Lower leg skin (tissue), 4 donors: ENCODE results near the gene SLC37A1. TPM values are rescaled to one million over a fixed set of nuclear protein-coding genes. Genes with fewer than 3 reads are reported as not detected.
A peak's percentile ranks its signal among the peaks of the same experiment; 100 is the strongest.

Experiments
- DNase-seq, 2 donors: peaks; one replicate each; pipeline ENCODE4 v3.0.0-alpha.2; 2019; ENCODE audit warnings: low spot score in 2 of 2
- H3K4me3 ChIP-seq: fragments of 200-600 bp; sonication (generic); 2 replicates; pipeline ENCODE4 v1.5.1; 2017; ENCODE audit warnings: mild to moderate bottlenecking, low read depth; ENCODE audit not compliant: poor library complexity, severe bottlenecking
- CTCF ChIP-seq, 3 donors: fragments of 450-650 bp; IDR thresholded peaks; one replicate each; pipeline ENCODE4 v1.5.1; 2016; ENCODE audit warnings: antibody characterized with exemption in 3 of 3, mild to moderate bottlenecking in 3 of 3, moderate library complexity in 2 of 3
- POLR2A ChIP-seq, 2 donors: fragments of 450-650 bp; IDR thresholded peaks; one replicate each; pipeline ENCODE4 v1.6.1; 2016 to 2017; ENCODE audit warnings: antibody characterized with exemption in 2 of 2, mild to moderate bottlenecking in 1 of 2, moderate library complexity in 1 of 2
- WGBS, 2 donors: methylation state at CpG; one replicate each; pipeline ENCODE4 v1.1.5; 2018; 5-methylcytosine and 5-hydroxymethylcytosine counted together
- intact Hi-C: fragments of 100-400 bp; cut with DNase I; formaldehyde crosslinking; loops from one replicate; pipeline ENCODE4 v1.15.0; 2023; ENCODE audit warnings: low total_unique reads
- total RNA-seq, 4 donors: library from RNA; depleted of rRNA; stranded (reverse); fragments of >200 nt; gene quantifications; one replicate each; pipeline ENCODE4 v1.1.0, GENCODE V29; 2016

The SLC37A1 gene
- total RNA-seq, 4 donors from 2014 or later, result 7.4 to 19.2 (median 16.9) TPM

- DNase-seq, result peak in 1 of 2 donors; percentile 46
Observed at GRCh38 chr21:42599486-42599885, 85.8 kb downstream of the SLC37A1 start.

GRCh38 chr21:42599962-42600361 is 86.3 kb downstream of the SLC37A1 start:
- TF ChIP-seq CTCF (IDR thresholded peaks at IDR 0.05), result no peak
- TF ChIP-seq POLR2A (IDR thresholded peaks at IDR 0.05), result no peak
- 77 to 83% methylated on average over 8 of the region's 8 CpGs for WGBS, 2 donors
- H3K4me3 ChIP-seq, result no peak overlapping the region
- peak in 1 of 2 donors; percentile 56 for DNase-seq
- intact Hi-C loops, result loop anchor here (5.0 kb wide), 1 partner anchor 217 kb away; no protein-coding TSS in a partner anchor

More at GRCh38 chr21:42599486-42599885, 85.8 kb downstream of the SLC37A1 start:
- H3K4me3 ChIP-seq, result no peak overlapping the region
- intact Hi-C loops, result loop anchor here (5.0 kb wide), 1 partner anchor 218 kb away; no protein-coding TSS in a partner anchor
- TF ChIP-seq CTCF (IDR thresholded peaks at IDR 0.05), result no peak
- TF ChIP-seq POLR2A (IDR thresholded peaks at IDR 0.05), result no peak
- 76 to 82% methylated on average over 3 to 4 of the region's 4 CpGs for WGBS, 2 donors

GRCh38 chr21:42601656-42602055 is 88.0 kb downstream of the SLC37A1 start:
- WGBS, 2 donors, result 74 to 86% methylated on average over 4 of the region's 4 CpGs
- peak in 1 of 2 donors; percentile 31 for DNase-seq
- intact Hi-C loops, result no loop called here
- no peak for TF ChIP-seq CTCF (IDR thresholded peaks at IDR 0.05)
- no peak for TF ChIP-seq POLR2A (IDR thresholded peaks at IDR 0.05)
- no peak overlapping the region for H3K4me3 ChIP-seq

- H3K4me3 ChIP-seq, result no peak overlapping the region
- 64 to 69% methylated on average over 4 of the region's 4 CpGs for WGBS, 2 donors
- intact Hi-C loops, result no loop called here
- TF ChIP-seq POLR2A (IDR thresholded peaks at IDR 0.05) (no peak), CTCF (IDR thresholded peaks at IDR 0.05) (no peak)
- DNase-seq, result peak in 1 of 2 donors; percentile 28
Observed at GRCh38 chr21:42607102-42607501, 93.5 kb downstream of the SLC37A1 start.

GRCh38 chr21:42607525-42608102 is 94.0 kb downstream of the SLC37A1 start:
- intact Hi-C loops, result no loop called here
- no peak for TF ChIP-seq CTCF (IDR thresholded peaks at IDR 0.05)
- no peak for TF ChIP-seq POLR2A (IDR thresholded peaks at IDR 0.05)
- no peak for DNase-seq
- no peak overlapping the region for H3K4me3 ChIP-seq
- 69 to 86% methylated on average over 5 of the region's 5 CpGs for WGBS, 2 donors

- intact Hi-C loops, result no loop called here
- H3K4me3 ChIP-seq, result no peak overlapping the region
- WGBS, 2 donors, result 68 to 83% methylated on average over 4 of the region's 4 CpGs
- DNase-seq, result no peak
- TF ChIP-seq POLR2A (IDR thresholded peaks at IDR 0.05) (no peak), CTCF (IDR thresholded peaks at IDR 0.05) (no peak)
Observed at GRCh38 chr21:42608446-42608845, 94.8 kb downstream of the SLC37A1 start.
